KMS-11 (cell line): ENCODE measurements around the gene TP53AIP1.
"Not testable (repeated sequence)": the region's sequence is repeated elsewhere in the genome, so short reads cannot be mapped to it uniquely, and the experiment has no call there.

ENCODE experiments used
- H2AFZ ChIP-seq: fragments of 200-600 bp; sonication (generic); 2 replicates; pipeline ENCODE4 v1.6.1; 2016; ENCODE audit warnings: antibody characterized with exemption, mixed run types, low read depth
- H3K27ac ChIP-seq: fragments of 200-600 bp; sonication (generic); 2 replicates; pipeline ENCODE4 v1.6.1; 2016; ENCODE audit warnings: mild to moderate bottlenecking, mixed run types
- H3K27me3 ChIP-seq: fragments of 200-600 bp; sonication (generic); 2 replicates; pipeline ENCODE4 v1.6.1; 2017; ENCODE audit warnings: mild to moderate bottlenecking, low read depth, mixed run types, moderate library complexity; ENCODE audit not compliant: insufficient read depth
- H3K36me3 ChIP-seq: fragments of 200-600 bp; sonication (generic); 2 replicates; pipeline ENCODE4 v1.6.1; 2017; ENCODE audit warnings: mild to moderate bottlenecking, mixed run types; ENCODE audit not compliant: insufficient read depth
- H3K4me1 ChIP-seq: fragments of 200-600 bp; sonication (generic); 2 replicates; pipeline ENCODE4 v1.6.1; 2016; ENCODE audit warnings: mild to moderate bottlenecking, low read depth, mixed run types; ENCODE audit not compliant: poor library complexity, severe bottlenecking
- H3K4me2 ChIP-seq: fragments of 200-600 bp; sonication (generic); 2 replicates; pipeline ENCODE4 v1.7.0; 2016; ENCODE audit warnings: mild to moderate bottlenecking, mixed run types
- H3K4me3 ChIP-seq: fragments of 200-600 bp; sonication (generic); IDR thresholded peaks from 2 replicates; pipeline ENCODE4 v1.6.1; 2017; ENCODE audit warnings: low read depth, low read length, mixed read lengths; ENCODE audit not compliant: insufficient read depth
- H3K79me2 ChIP-seq: fragments of 200-600 bp; sonication (generic); 2 replicates; pipeline ENCODE4 v1.6.1; 2016; ENCODE audit warnings: low read depth, mixed run types; ENCODE audit not compliant: insufficient read depth
- H3K9ac ChIP-seq: fragments of 200-600 bp; sonication (generic); 2 replicates; pipeline ENCODE4 v1.6.1; 2016; ENCODE audit warnings: mild to moderate bottlenecking, mixed run types
- H4K20me1 ChIP-seq: fragments of 200-600 bp; sonication (generic); 2 replicates; pipeline ENCODE4 v1.6.1; 2016; ENCODE audit warnings: mild to moderate bottlenecking, mixed run types; ENCODE audit not compliant: insufficient read depth
- TF ChIP-seq, protein P1 (sequence below): fragments of 200-600 bp; sonication (generic); conservative IDR thresholded peaks from 2 replicates; pipeline ENCODE4 v1.6.1; 2017; ENCODE audit warnings: low read depth, mild to moderate bottlenecking, antibody characterized with exemption, low read length, moderate library complexity, mixed read lengths

The TP53AIP1 gene

DNA sequence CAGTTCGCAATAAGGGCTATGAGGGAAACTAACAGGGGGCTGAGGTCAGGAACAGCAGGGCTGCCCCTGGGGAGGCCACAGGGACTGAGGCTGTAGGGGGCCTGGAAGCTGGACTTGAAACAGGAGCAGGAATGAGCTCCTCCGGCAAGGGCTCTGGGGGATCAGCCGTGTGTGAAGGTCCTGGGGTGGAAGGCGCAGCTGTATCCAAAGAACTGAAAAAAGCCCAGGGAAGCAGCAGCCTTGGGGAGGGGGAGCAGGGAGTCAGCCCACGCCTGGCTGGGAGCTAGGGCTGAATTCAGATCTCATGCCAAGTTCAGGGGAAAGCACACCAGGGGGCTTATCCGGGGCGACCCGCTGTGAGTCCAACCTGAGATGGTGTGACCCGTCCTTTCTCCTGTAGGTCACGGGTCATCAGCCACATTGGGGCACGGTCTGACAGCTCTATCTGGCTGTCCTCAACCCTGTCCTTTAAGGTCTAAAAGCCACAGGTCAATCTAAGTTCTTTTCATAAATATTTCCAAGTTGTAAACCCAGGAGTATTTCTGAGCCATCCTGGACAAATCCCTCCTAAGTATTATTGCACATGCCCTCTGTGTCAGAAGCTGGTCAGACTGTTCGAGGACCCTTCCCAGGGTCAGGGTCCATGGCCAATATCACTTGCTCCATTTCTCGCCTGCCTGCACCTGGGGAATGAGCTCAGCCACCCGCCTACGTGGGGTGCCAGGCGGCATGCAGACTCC lies 18.0 kb downstream of the TP53AIP1 start:
- H3K9ac ChIP-seq, result no peak overlapping the region
- no peak overlapping the region for H3K4me3 ChIP-seq
- H3K27me3 ChIP-seq, result no peaks in the 10 kb centered on the region
- H3K4me2 ChIP-seq, result no peak overlapping the region
- no peak overlapping the region for H2AFZ ChIP-seq
- no peaks in the 10 kb centered on the region for H3K36me3 ChIP-seq
- peaks cover 21% of the 10 kb centered on the region for H3K4me1 ChIP-seq
- H3K79me2 ChIP-seq, result no peaks in the 10 kb centered on the region
- TF ChIP-seq, protein P1, sequence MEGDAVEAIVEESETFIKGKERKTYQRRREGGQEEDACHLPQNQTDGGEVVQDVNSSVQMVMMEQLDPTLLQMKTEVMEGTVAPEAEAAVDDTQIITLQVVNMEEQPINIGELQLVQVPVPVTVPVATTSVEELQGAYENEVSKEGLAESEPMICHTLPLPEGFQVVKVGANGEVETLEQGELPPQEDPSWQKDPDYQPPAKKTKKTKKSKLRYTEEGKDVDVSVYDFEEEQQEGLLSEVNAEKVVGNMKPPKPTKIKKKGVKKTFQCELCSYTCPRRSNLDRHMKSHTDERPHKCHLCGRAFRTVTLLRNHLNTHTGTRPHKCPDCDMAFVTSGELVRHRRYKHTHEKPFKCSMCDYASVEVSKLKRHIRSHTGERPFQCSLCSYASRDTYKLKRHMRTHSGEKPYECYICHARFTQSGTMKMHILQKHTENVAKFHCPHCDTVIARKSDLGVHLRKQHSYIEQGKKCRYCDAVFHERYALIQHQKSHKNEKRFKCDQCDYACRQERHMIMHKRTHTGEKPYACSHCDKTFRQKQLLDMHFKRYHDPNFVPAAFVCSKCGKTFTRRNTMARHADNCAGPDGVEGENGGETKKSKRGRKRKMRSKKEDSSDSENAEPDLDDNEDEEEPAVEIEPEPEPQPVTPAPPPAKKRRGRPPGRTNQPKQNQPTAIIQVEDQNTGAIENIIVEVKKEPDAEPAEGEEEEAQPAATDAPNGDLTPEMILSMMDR, result no peak
- H4K20me1 ChIP-seq, result no peaks in the 10 kb centered on the region
- H3K27ac ChIP-seq, result no peak overlapping the region

DNA sequence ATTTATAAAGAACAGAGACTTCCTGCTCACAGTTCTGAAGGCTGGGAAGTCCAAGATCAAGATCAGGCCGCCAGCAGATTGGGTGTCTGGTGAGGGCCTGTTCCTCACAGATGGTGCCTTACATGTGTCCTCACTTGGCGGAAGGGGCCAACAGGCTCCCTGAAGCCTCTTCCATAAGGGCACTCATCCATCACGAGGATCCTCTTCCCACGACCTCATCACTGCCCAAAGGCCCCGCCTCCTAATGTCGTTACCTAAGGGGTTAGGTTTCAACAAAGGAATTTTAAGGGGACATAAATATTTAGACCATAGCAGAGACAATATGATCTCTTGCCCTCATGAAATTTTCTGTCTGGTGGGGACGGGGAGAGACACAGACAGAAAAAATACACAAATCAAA lies 18.6 kb downstream of the TP53AIP1 start:
- no peak overlapping the region for H2AFZ ChIP-seq
- no peak overlapping the region for H3K4me3 ChIP-seq
- H3K79me2 ChIP-seq, result no peaks in the 10 kb centered on the region
- no peaks in the 10 kb centered on the region for H3K36me3 ChIP-seq
- H4K20me1 ChIP-seq, result no peaks in the 10 kb centered on the region
- H3K9ac ChIP-seq, result no peak overlapping the region
- H3K4me1 ChIP-seq, result peaks cover 18% of the 10 kb centered on the region
- TF ChIP-seq, protein P1, result no peak
- no peak overlapping the region for H3K27ac ChIP-seq
- no peak overlapping the region for H3K4me2 ChIP-seq
- H3K27me3 ChIP-seq, result no peaks in the 10 kb centered on the region

DNA sequence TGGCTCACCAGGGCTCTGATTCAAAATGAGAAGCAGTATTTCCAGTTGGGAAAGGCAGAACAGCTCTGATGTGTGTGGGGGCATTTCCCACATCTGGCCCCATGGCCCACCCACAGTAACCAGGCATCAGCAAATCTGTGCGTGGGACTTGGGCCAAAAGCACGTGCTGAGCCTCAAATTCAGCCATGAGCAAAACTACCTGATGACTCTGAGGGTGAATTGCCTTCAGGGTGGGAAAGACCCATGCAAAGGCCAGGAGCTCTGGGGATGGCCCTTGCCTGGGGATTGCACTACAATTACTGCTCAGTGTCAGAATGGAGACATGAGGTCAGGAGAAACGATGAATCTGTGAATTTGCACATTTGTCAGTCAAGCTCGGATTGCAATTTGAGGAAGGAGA lies 20.9 kb downstream of the TP53AIP1 start:
- H3K27ac ChIP-seq, result no peak overlapping the region
- H3K79me2 ChIP-seq, result no peaks in the 10 kb centered on the region
- no peak overlapping the region for H3K9ac ChIP-seq
- TF ChIP-seq, protein P1, result no peak
- no peak overlapping the region for H3K4me3 ChIP-seq
- H3K4me1 ChIP-seq, result peaks cover 3% of the 10 kb centered on the region
- H2AFZ ChIP-seq, result no peak overlapping the region
- H3K36me3 ChIP-seq, result no peaks in the 10 kb centered on the region
- no peaks in the 10 kb centered on the region for H3K27me3 ChIP-seq
- no peak overlapping the region for H3K4me2 ChIP-seq
- no peaks in the 10 kb centered on the region for H4K20me1 ChIP-seq

DNA sequence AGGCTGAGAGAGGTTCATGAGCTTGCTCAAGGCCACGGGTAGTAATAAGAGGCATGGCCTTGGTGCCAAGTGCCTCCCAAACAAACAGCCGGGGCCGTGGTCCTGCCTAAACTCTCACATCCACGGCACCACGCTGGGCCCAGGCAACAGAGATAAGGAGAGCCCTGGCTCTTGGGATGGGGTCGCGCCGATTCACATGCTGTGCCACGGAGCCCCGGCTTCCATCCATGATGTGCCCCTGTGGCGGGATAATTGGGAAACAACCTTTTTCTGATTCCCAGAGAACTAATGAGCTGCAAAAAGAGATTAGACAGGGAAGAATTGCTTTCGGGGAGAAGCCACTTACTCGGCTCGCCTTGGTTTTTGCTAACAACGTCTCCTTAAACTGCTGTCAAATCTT lies 22.0 kb downstream of the TP53AIP1 start:
- Histone ChIP-seq H3K36me3 (no peaks in the 10 kb centered on the region), H3K27me3 (no peaks in the 10 kb centered on the region), H3K4me3 (no peak overlapping the region), H4K20me1 (no peaks in the 10 kb centered on the region), H3K27ac (no peak overlapping the region), H3K4me1 (peaks cover 3% of the 10 kb centered on the region), H3K9ac (no peak overlapping the region), H2AFZ (no peak overlapping the region), H3K4me2 (no peak overlapping the region), H3K79me2 (no peaks in the 10 kb centered on the region)
- TF ChIP-seq, protein P1, result no peak

DNA sequence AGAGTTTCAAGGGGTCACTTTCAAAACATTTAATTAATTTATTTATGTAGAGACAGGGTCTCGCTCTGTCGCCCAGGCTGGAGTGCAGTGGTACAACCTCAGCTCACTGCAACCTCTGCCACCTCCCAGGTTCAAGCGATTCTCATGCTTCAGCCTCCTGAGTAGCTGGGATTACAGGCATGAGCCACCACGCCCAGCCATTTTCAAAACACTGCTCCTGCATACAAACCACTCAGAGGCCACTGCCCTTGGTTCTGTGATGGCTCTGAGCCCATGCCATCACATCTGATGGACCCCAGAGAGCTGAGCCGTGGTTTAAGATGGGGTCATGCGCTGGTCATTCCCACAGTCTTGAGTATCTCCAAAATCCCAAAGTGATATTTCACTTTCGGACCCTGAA lies 23.0 kb downstream of the TP53AIP1 start:
- H3K79me2 ChIP-seq, H3K27ac ChIP-seq, H3K4me3 ChIP-seq, H4K20me1 ChIP-seq, H2AFZ ChIP-seq, H3K36me3 ChIP-seq, H3K4me2 ChIP-seq, H3K27me3 ChIP-seq, H3K4me1 ChIP-seq, H3K9ac ChIP-seq: not testable (repeated sequence)
